GM20431 (cell line): Measurements from ENCODE around the gene SLC35D2.
"Not testable (repeated sequence)": the region's sequence is repeated elsewhere in the genome, so short reads cannot be mapped to it uniquely, and the experiment has no call there.

Experiments used
- in situ Hi-C: fragments of 300-500 bp; cut with MseI, MboI; formaldehyde crosslinking; loops from one replicate; pipeline ENCODE4 v1.15.0; 2020; ENCODE audit warnings: low sequenced_read_pairs; ENCODE audit not compliant: unreplicated experiment

SLC35D2 gene

GRCh38 chr9:96322210-96322609 is 61.3 kb downstream of the SLC35D2 start:
- in situ Hi-C loops, result not testable (repeated sequence)

GRCh38 chr9:96321515-96321914 is 62.0 kb downstream of the SLC35D2 start:
- in situ Hi-C loops, result no loop called here

DNA sequence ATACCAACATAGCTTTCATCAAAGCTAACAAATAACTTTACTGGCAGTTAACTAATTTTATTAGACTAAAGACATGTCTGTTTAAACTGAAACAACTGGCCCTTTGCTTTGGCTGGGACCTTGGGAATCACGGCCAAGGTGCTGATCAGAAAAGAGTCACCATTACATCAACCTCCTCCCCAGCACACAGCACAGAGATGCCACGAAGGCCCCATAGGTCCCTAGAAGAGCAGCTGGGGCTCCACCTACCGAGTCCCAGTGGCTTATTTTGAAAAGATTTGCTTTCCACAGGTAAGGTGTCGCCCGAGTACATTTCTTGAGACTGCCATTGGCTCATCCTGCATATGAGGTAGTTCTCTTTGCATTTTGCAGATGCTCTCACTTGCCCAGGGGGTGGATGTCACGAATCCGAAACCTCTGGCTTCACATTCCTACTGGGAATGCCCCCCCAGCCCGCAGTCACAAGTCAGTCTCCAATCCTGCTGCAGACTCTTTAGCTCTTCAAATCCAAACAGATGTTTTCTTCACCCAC is 62.7 kb downstream of the SLC35D2 start:
- in situ Hi-C loops, result no loop called here

DNA sequence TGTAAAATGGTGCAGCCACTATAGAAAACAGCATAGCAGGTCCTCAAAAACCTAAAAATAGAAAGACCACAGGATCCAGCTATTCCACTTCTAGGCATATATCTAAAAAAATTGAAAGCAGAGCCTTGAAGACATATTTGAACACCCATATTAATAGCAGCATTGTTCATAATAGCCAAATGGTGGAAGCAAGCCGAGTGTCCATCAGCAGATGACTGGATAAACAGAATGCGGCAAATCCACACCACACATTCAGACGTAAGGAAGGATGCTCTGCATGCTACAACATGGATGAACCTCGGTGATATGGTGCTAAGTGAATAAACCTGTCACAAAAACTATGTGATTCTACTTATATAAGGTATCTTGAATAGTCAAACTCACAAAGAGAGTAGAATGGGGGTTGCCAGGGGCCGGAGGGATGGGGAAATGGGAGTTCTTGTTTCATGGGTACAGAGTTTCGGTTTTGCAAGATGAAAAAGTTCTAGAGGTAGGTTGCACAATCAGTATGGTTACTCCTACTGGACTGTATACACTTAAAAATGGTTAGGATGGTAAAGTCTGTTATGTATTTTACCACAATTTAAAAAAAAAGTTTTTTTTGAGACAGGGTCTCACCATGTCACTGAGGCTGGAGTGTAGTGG is 64.5 kb downstream of the SLC35D2 start:
- in situ Hi-C loops, result no loop called here

GRCh38 chr9:96317335-96317980 is 66.1 kb downstream of the SLC35D2 start:
- in situ Hi-C loops, result no loop called here

DNA sequence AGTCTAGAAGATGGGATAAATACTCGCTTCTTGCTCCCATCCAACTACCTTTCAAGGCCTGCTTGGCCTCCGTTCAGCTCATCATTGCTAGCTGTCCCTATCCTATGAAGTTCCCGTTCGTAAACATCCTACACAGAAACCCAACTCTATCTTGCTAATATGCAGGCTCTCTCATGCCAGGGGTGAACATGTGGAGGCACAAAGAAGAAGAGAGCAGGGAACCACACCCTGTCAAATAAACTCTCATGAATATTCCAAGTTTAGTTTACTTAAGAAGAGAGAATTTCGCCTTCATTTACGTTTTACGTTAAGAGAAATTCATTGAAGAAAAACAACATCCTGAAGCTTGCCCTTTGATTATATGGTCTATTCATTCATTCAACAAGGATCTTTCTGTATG is 73.7 kb downstream of the SLC35D2 start:
- in situ Hi-C loops, result no loop called here

- in situ Hi-C loops, result not testable (repeated sequence)
Measured at GRCh38 chr9:96306958-96307357, 76.6 kb downstream of the SLC35D2 start.

- in situ Hi-C loops, result no loop called here
Measured at GRCh38 chr9:96305171-96305570, 78.3 kb downstream of the SLC35D2 start.

DNA sequence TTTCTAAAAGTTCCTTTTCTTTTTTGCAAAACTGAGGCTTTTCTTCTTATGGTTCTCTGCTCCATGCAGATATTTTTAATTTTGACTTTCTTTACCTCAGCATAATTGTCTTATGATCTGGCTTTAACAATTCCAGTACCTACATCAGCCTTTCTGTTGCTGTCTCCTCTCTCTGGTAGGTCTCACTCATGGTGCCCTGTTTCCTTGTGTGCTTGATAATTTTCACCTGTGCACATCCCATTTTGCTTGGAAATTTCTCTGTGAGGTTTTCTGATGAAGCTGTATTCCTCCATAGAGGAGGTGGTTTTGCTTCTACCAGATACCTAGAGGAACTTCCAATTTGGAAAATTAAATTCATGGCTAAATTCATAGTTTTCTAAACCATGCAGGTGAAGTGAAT is 79.3 kb downstream of the SLC35D2 start:
- in situ Hi-C loops, result no loop called here

DNA sequence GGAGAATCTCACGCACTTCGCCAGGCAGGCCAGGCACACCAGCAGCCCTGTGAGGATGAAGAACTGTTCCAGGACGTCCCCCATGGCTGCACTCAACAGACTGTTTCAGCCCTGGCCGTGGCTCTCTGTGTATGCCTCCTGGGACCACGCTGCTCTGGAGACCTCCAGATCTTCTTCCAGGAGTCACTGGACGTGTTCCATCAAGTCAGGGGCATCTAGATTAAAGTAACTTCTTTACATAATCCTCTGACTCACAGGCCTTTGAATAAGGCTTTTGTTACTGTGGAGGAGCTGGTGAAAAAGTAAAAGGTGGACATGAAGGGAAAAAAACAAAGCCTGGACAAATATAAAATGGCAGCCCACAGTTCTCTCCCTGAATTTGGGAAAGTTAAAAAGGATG is 81.5 kb downstream of the SLC35D2 start, which contains the start of gene HSD17B3:
HSD17B3 (minus strand) TSS at position 156 of the 400 bp plus-strand sequence; CDS start at position 84, 72 bp downstream.
- in situ Hi-C loops, result no loop called here

DNA sequence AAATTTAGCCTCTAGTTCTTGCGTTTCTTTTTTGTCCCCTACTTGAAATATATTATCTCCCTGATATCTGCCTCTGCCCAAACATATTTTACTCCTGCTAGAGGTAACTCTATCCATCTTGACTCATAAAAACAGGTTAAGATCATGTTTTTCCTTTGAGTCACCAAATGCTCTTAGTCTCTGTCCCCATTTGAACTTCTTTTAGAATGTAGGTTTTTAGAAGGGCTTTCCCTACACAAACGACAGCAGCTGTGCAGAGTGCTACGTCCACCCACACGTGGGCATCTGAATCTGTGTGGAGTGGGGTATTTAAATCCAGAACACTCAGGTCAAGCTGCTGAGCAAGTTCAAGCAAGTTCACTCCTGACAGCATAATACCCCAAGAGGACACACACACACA is 83.7 kb downstream of the SLC35D2 start:
- in situ Hi-C loops, result no loop called here

- in situ Hi-C loops, result no loop called here
Measured at GRCh38 chr9:96294159-96294545, 89.4 kb downstream of the SLC35D2 start.

DNA sequence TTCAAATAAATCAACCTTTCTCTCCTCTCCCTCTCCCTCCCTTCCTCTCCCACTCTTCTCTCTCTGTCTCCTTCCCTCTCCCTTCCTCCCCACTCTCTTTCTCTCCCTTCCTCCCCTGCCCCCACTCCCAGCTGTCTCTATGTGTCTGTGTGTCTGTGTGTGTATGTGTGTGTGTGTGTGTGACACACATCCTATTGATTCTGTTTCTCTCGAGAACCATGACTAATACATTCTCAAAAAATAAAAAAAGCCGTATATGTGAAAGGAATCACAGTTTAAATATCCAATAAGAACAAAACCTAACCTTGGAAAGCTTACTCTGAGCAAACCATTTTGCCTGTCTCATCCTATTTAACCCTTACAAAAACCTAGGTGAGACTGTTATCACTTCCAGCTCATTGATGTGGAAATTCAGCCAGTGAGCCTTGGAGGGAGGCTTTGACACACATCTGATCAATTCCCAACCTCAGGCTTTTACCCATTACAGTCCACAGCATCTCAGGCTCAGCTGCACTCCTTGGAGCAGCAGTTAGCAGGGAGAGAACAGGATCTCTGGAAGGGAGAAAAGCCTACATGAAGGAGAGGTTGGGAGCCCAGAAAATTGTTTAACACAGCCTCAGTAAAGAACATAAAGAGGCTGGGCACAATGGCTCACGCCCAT is 89.9 kb downstream of the SLC35D2 start:
- in situ Hi-C loops, result no loop called here

GRCh38 chr9:96289392-96289791 is 94.1 kb downstream of the SLC35D2 start:
- in situ Hi-C loops, result no loop called here

DNA sequence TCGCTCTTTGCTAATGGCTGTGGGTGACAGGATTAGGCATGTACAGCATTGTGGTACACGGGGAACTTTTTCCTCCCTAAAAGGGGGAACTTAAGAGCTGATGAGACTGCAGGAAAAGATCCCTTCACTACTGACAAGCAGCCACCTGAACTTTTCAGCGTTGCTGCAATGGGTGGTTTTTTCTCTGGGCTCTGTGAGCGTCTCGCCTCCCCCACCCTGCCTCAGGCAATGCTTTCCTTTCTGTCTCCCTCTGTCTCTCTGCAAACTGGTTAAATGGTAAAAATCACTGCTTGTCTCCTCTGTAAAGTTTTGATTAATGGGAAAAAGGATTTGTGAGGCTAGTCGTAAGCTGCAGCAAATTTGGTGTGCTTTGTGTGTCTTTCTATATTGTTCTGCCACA is 101.9 kb downstream of the SLC35D2 start:
- in situ Hi-C loops, result no loop called here

GRCh38 chr9:96279932-96280331 is 103.6 kb downstream of the SLC35D2 start:
- in situ Hi-C loops, result no loop called here

- in situ Hi-C loops, result no loop called here
Measured at GRCh38 chr9:96274939-96275338, 108.6 kb downstream of the SLC35D2 start.
